Stimulated activated CD4-positive, alpha-beta T cell treated with anti-CD3 and anti-CD28 coated beads, Interleukin-1b, Interleukin-23, amount 100 ng/mL, for 4 hours (primary cell): ENCODE measurements around the gene ADAM15.

Experiments
- DNase-seq, 2 donors: peaks; one replicate each; pipeline ENCODE4 v3.0.0-alpha.2; 2020; ENCODE audit warnings: low read depth in 2 of 2

The ADAM15 gene

GRCh38 chr1:155084722-155085503 is 33.8 kb downstream of the ADAM15 start:
- DNase-seq, result peak; percentile 83 to 89

DNA sequence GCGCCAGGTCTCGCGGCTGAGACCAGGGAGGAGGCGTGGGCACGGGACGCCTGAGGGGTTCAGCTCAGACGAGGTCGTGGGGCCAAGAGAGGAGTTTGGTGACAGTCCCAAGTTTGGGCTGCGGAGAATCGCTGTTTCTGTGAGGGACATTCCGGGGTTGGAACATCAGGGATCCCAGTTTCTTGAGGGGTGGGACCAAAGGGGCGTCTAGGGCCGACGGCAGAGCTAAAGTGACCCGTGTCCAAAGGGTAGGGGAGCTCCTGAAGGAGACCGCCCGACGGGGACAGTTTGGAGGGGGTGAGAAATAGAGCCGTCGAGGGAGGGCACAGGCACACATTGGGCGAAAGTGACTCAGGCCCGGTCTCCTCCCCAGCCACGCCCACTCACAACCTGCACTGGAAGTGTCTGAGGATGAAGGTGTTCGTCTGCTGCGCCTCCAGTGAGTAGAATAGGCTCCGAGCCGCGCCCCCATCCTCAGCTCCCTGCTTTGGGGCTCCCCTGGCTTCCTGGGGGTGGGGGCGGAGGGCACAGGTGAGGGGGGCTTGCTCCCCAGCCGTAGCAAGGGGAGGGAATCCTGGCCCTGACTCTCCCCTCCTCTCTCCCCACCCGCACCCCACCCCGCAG is 34.5 kb downstream of the ADAM15 start:
- DNase-seq, result peak; percentile 65 to 78

GRCh38 chr1:155086128-155086741 is 35.1 kb downstream of the ADAM15 start:
- DNase-seq, result peak; percentile 68 to 75

- DNase-seq, result no peak
These were observed 35.9 kb downstream of the ADAM15 start for GRCh38 chr1:155086856-155087535.

GRCh38 chr1:155091071-155092051 is 40.2 kb downstream of the ADAM15 start:
- peak; percentile 76 to 81 for DNase-seq

- no peak for DNase-seq
These were observed 41.0 kb downstream of the ADAM15 start for GRCh38 chr1:155092131-155092530.

DNA sequence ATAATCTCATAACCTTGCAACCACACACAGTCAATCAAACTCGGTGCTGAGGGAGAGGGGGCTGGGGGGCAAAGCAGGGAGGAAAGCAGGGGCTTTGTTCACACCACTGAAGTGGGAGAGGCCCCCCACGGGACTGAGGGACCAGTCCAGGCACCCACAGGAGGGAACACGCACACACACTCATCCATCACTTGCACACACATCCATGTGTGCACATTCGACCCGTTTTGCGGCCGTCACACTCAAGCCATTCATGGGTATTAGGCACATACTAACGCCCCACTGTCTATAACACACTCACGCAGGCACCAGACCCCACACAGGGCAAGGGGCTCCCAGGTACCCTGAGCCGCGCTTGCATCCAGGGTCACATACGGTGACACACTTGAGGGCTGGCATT is 41.5 kb downstream of the ADAM15 start:
- no peak for DNase-seq

DNA sequence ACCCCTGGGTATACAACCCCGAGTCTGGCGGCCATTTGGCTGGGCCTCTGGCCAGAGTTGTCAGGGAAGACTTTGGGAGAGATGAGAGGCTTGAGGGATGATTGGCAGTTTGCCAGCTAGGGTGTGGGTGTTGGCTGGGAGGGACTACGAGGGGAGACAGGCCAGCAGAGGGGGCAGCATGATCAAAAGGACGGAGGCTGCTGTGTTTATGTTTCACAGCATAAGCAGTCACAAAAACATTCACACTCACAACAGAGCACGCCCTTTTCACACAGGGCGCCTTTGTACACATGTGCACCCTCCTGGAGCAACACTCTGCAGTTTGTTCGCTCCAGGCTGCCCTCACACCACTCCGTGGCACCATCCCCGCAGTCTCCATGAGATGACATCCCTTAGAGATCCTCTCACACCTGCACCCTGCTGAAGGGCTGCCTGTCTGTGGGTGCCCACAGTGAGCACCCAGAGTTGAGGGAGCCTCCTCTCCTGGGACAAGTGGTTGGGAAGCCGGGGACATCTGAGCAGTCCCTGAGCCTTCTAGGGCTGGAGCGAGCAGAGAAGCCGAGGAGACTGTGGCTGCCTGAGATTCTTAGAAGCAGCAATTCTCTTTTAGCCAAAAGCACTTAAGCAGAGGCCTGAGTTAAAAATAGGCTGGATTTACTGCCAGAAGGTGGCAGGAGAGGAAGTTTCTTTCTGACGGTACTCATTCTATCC is 43.0 kb downstream of the ADAM15 start:
- no peak for DNase-seq

GRCh38 chr1:155094622-155094948 is 43.5 kb downstream of the ADAM15 start:
- DNase-seq, result no peak

- DNase-seq, result no peak
These were observed 48.2 kb downstream of the ADAM15 start for GRCh38 chr1:155099331-155099730.

DNA sequence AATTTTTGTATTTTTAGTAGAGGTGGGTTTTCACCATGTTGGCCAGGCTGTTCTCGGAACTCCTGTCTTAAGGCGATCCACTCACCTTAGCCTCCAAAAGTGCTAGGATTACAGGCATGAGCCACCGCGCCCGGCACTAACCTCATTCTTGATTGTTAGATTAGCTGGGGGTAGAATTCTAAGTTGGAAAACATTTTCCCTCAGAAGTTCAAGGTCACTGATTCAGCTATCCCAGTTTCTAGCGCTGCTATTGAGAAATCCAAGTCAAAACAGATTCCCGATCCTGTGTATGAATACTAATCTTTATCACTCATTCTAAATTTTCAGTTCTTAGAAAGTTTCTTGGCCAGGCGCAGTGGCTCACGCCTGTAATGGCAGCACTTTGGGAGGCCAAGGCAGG is 52.2 kb downstream of the ADAM15 start:
- DNase-seq, result no peak

GRCh38 chr1:155104605-155105534 is 53.8 kb downstream of the ADAM15 start:
- no peak for DNase-seq

- no peak for DNase-seq
These were observed 54.5 kb downstream of the ADAM15 start for GRCh38 chr1:155105604-155106011.

GRCh38 chr1:155106862-155107261 is 55.7 kb downstream of the ADAM15 start:
- DNase-seq, result no peak

- no peak for DNase-seq
These were observed 56.5 kb downstream of the ADAM15 start for GRCh38 chr1:155107309-155108264.

DNA sequence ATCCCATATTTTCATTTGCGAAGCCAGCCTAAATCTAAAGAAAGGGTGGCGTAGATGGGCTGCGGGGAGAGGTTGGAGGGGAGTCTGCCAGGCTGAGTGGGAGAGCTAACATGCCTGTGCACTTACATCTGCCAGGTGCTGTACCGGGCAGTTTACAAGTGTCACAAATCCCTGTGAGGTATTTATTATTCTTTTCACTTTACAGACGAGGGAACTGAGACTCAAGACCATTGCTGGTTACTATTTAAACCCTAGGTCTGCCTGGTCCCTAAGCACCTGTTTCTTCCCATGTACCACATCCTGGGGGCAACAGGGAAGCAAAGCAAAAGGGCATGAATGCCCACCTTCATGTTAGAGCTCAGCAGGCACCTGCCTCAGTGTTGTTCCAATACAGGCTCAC is 57.2 kb downstream of the ADAM15 start:
- no peak for DNase-seq

GRCh38 chr1:155110381-155110780 is 59.3 kb downstream of the ADAM15 start:
- no peak for DNase-seq

DNA sequence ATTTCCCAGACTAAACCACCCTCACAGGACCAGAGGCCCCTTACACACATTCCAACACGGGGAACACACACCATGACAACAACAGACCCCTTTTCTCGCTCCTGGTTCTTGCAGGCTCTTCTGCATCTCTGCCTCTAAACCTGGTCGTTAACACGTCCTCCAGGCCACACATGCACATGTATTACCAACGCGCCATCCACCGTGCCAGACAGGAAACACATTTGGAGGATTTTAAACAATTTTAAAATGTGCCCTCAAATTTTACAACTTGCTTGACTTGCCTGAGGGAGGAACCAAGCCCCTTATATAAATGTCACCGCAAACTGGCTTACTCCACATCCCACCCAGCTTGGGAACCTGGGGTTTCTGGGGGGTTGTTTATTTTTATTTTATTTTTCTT is 59.7 kb downstream of the ADAM15 start:
- DNase-seq, result no peak
